Cortex of kidney (tissue), 1 donor: ENCODE data around the gene BCL3.
"Not testable (repeated sequence)": the region's sequence is repeated elsewhere in the genome, so short reads cannot be mapped to it uniquely, and the experiment has no call there.

Experiments
- DNase-seq: peaks from one replicate; lab custom pipeline; 2025; lab: John Stamatoyannopoulos, UW

The BCL3 gene

GRCh38 chr19:44720945-44721344 lies 27.6 kb upstream of the BCL3 start:
- no peak for DNase-seq

GRCh38 chr19:44721369-44721768 lies 27.1 kb upstream of the BCL3 start:
- DNase-seq, result not testable (repeated sequence)

DNA sequence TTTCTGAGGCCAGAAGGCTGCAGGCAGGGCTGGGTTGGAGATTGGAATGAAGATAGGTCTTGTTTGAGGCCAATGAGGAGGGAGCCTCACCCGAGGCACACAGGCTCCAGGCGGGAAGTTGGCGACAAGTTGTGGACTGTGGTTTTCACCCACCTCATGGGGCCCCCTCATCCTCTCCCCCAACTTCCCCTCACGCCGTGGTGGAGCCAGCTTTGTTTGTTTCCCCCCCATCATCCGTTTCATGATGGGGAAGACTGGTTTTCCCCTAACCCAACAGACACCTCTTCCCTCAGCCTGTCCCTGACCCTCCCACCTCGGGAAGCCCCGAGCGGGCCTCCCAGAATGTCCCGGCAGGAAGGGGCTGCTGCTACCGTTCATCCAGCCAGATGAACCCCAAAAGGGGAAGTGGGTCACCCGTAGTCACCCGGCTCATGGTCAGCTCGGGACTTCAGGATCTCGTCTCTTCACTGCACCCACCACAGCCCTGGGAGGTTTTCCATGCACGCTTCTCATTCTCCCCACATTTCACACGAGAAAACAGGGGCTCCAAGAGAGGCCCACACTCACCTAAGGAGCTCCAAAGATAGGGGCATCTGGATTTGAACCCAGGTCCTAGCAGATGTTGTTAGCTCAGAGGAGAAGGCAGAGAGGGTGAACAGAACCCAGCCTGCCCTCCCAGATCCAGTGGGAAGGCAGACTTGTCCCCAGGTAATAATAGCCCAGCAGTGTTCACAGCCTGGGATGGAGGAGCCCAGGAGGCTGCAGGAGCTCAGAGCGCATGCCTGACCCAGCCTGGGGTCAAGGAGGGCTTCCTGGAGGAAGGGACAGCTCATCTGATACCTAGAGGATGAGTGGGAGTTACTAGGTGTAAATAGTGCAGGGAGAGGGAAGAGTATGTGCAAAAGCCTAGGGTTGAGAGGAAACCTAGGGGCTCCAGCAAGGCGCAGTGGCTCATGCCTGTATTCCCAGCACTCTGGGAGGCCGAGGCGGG lies 26.1 kb upstream of the BCL3 start:
- DNase-seq, result no peak

- DNase-seq, result no peak
Measured at GRCh38 chr19:44723299-44723951, 25.1 kb upstream of the BCL3 start.

GRCh38 chr19:44723952-44724319 lies 24.6 kb upstream of the BCL3 start:
- no peak for DNase-seq

- DNase-seq, result no peak
Measured at GRCh38 chr19:44725251-44725650, 23.3 kb upstream of the BCL3 start.

DNA sequence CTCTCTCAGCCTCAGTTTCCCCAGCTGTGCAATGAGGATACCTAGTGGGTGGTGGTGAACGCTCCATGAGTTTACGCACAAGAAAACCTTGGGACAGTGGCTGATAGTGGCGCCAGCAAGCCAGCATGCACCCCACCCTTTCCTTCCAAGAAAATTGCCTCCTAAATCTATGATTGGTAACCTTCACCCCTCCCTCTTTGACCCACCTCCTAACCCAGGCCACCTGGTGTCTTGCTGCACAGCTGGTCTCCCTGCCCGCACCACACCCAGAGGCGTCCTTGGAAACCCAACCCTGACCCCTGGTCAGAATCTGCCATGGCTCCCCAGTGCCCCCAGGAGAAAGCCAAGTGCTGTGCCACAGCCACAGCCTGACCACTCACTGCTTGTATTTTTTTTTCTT lies 22.8 kb upstream of the BCL3 start:
- DNase-seq, result no peak

- no peak for DNase-seq
Measured at GRCh38 chr19:44726465-44726864, 22.0 kb upstream of the BCL3 start.

GRCh38 chr19:44728178-44728577 lies 20.3 kb upstream of the BCL3 start:
- DNase-seq, result no peak

GRCh38 chr19:44729516-44730033 lies 18.9 kb upstream of the BCL3 start:
- no peak for DNase-seq

GRCh38 chr19:44731081-44731480 lies 17.4 kb upstream of the BCL3 start:
- no peak for DNase-seq

GRCh38 chr19:44731622-44732021 lies 16.9 kb upstream of the BCL3 start:
- no peak for DNase-seq

DNA sequence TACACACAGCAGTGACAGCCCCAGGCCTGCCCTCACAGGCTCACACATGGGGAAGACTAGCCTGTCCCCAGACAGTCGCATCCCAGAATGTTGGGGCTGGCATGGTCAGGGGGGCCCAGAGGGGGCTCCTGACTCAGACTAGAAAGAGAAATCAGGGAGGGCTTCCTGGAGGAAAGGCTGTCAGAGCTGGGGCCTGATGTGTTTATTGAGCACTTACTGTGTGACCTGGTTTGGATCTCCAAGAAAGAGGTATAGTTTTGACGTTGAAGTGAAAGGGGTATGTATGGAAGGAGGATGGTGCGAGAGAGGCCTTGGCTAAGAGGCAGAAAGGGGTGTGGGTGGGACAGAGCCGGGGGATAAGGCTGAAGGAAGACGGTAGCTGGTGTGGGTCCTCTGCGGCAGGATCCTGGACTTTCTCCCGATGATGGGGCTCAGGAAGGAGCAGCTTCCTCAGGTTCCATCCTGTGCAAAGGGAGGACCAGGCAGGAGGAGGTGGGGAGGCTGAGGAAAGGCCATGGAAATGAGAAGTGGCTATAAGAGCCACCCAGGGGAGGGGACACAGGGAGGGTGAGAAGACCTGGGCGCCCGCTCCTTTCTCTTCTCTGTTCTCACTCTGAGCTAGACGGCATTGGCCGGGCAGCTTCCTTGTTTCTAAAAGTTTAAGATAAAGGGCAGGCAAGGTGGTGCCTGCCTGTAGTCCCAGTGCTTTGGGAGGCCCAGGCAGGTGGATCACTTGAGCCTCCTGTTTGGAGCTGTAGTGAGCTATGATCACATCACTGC lies 16.1 kb upstream of the BCL3 start:
- no peak for DNase-seq

- DNase-seq, result no peak
Measured at GRCh38 chr19:44734357-44734756, 14.2 kb upstream of the BCL3 start.

- DNase-seq, result no peak
Measured at GRCh38 chr19:44735011-44735410, 13.5 kb upstream of the BCL3 start.

GRCh38 chr19:44737238-44738071 lies 11.1 kb upstream of the BCL3 start:
- DNase-seq, result no peak

- no peak for DNase-seq
Measured at GRCh38 chr19:44738136-44738535, 10.4 kb upstream of the BCL3 start.

GRCh38 chr19:44738603-44739558 lies 9.6 kb upstream of the BCL3 start:
- DNase-seq, result no peak

DNA sequence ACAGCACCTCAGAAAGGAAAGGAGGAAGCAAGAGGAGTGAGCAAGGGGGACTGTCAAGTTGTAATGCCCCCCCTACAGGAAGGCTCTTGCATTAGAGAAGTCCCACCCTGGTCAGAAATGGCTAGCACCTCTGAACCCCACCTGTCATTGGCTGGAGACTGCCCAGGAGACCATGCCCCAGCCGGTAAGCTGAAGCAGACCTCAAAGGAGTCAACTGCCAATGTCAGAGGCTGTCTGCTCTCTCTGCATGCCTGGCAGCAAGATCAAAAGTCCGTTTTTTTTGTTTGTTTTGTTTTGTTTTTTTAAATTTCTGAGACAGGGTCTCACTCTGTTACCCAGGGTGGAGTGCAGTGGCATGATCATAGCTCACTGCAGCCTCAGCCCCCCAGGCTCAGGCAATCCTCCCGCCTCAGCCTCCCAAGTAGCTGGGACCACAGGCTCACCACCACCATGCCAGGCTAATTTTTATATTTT lies 8.1 kb upstream of the BCL3 start:
- DNase-seq, result no peak

DNA sequence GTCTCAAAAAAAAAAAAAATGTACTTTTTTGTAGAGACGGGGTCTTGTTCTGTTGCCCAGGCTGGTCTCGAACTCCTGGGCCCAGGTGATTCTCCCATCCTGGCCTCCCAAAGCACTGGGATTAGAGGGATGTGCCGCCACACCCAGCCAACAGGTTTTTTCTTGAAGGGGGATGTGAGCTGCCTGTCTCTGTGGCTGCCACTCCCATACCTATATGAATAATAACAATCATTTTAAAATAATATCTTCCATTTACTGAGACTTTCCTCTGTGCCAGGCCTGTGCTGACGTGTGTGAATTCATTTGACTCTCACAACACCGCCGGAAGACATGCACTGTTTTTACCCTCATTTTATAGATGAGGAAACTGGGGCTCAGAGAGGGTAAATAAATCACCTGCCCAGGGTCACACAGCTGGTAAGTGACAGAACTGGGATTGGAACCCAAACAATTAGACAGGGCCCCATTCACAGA lies 7.2 kb upstream of the BCL3 start:
- no peak for DNase-seq
